Effector memory CD4-positive, alpha-beta T cell (primary cell): ENCODE data around the gene DEK.

Experiments used
- DNase-seq, 3 donors: peaks; one replicate each; pipeline ENCODE4 v3.0.0-alpha.2; 2020
- H3K27ac ChIP-seq: 2 replicates; pipeline ENCODE4 v1.7.0; 2013; ENCODE audit warnings: mild to moderate bottlenecking, low read length, moderate library complexity; ENCODE audit not compliant: insufficient read depth, poor library complexity, severe bottlenecking
- H3K27me3 ChIP-seq: replicated peaks from 2 replicates; pipeline ENCODE4 v1.7.0; 2013; ENCODE audit warnings: mild to moderate bottlenecking, low read length; ENCODE audit not compliant: insufficient read depth, control insufficient read depth, poor library complexity, severe bottlenecking
- H3K36me3 ChIP-seq: 2 replicates; pipeline ENCODE4 v1.7.0; 2013; ENCODE audit warnings: mild to moderate bottlenecking, low read length, moderate library complexity; ENCODE audit not compliant: control insufficient read depth, insufficient read depth
- H3K4me1 ChIP-seq: 2 replicates; pipeline ENCODE4 v1.7.0; 2013; ENCODE audit warnings: low read length, mild to moderate bottlenecking; ENCODE audit not compliant: control insufficient read depth, insufficient read depth, poor library complexity, severe bottlenecking
- H3K4me3 ChIP-seq: 2 replicates; pipeline ENCODE4 v1.7.0; 2013; ENCODE audit warnings: low read length, low read depth, mild to moderate bottlenecking; ENCODE audit not compliant: insufficient read depth, poor library complexity, severe bottlenecking
- H3K9me3 ChIP-seq: 2 replicates; pipeline ENCODE4 v1.7.0; 2013; ENCODE audit warnings: mild to moderate bottlenecking, low read length, moderate library complexity; ENCODE audit not compliant: control insufficient read depth

Gene DEK

DNA sequence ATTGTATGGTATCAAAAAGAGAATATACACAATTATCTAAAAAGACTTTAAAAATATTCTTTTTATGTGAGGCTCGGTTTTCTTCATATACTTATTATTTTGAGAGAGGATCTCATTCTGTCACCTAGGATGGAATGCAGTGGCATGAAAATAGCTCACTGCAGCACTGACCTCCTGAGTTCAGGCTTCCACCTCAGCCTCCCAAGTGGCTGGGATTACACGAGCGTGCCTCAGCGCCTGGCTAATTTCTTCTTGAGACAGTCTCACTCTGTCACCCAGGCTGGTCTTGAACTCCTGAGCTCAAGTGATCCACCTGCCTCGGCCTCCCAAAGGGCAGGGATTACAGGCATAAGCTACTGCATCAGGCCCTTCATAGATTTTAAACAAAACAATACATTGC, 10.7 kb downstream of the DEK start:
- peaks cover 58% of the 10 kb centered on the region for H3K36me3 ChIP-seq
- no peak for DNase-seq
- H3K4me3 ChIP-seq = no peak overlapping the region

DNA sequence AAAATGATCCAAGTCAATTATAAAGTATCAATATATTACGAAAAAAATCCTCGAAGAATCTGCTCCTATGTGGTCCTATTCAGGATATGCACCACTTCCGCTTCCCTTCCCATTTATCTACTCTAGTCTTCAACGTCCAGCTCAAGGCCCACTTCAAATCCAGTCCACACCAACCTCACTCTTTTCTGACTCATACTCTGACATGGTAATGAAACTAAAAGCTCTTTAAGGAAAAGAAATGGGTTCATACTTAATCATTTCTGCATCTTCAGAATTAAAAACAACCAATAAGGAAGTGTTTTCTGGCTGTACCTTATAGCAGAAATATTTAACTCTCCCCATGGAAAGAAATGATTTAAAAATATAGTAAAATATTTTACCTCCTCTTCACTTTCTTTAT, 15.1 kb downstream of the DEK start:
- H3K27ac ChIP-seq = no peak overlapping the region
- H3K36me3 ChIP-seq = peaks cover 52% of the 10 kb centered on the region
- H3K27me3 ChIP-seq = no peaks in the 10 kb centered on the region
- no peaks in the 10 kb centered on the region for H3K4me1 ChIP-seq
- H3K4me3 ChIP-seq = no peak overlapping the region
- H3K9me3 ChIP-seq = no peaks in the 10 kb centered on the region
- DNase-seq = no peak

More for the DNA sequence above, 10.7 kb downstream of the DEK start:
- Histone ChIP-seq H3K4me1 (no peaks in the 10 kb centered on the region), H3K27me3 (no peaks in the 10 kb centered on the region), H3K9me3 (no peaks in the 10 kb centered on the region), H3K27ac (no peak overlapping the region)

DNA sequence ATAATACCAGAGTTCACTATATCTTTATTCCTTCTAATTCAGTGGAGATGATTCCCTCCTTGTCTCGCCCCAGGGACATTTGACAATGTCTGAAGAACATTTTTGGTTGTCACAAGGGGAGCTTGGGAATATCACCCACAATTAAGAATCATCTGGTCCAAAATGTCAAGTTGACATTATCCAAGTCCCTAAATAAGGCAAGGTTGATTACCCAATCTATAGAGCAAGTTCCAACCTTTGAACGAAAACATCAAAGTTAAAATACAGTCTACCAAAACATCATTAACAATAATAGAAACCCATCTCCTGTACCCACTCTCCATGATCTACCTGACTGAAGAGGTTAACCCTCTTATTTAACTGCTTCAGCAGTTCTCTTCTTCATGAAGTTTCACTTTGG, 15.6 kb downstream of the DEK start:
- DNase-seq = no peak
- H3K27me3 ChIP-seq = no peaks in the 10 kb centered on the region
- H3K4me1 ChIP-seq = no peaks in the 10 kb centered on the region
- peaks cover 51% of the 10 kb centered on the region for H3K36me3 ChIP-seq
- no peaks in the 10 kb centered on the region for H3K9me3 ChIP-seq
- H3K27ac ChIP-seq = no peak overlapping the region
- no peak overlapping the region for H3K4me3 ChIP-seq

DNA sequence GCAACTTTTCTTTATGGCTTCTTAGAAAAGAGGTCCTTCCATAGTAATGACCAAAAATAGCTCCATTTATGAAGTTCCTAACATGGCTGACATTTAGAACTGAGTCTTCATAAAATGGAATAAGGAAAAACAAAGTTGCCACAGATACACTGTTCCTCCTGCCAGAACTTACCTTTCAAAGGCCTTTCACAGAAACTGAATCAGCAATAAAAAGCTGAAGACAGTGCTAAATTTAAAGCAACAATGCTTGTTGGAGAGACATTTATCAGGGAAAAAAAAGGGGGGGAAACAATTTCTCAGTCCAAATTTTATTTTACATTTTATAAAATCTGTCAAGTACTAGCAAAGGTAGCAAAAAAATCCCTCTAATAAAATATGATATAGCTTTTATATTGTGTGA, 17.3 kb downstream of the DEK start:
- Histone ChIP-seq H3K36me3 (peaks cover 39% of the 10 kb centered on the region), H3K27me3 (no peaks in the 10 kb centered on the region), H3K4me3 (no peak overlapping the region), H3K27ac (no peak overlapping the region), H3K4me1 (peaks cover 3% of the 10 kb centered on the region), H3K9me3 (no peaks in the 10 kb centered on the region)
- DNase-seq = no peak

DNA sequence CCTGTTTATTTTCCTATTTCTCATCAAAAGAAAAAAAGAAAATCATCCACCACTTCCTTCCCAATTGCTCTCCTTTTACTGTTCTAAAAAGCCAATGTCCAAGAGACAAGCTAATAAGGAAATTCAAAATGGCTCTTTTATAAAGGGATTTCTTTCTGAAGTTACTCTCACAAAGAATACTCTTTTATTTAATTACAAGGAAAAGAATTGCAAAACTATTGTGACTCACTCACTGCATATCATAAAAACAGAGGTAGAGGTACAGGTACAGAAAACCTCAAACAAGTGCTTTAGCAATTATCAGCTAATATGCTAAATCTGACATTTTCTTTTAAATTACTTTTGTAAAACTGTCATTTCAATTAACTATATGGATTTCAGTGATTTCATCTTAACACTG, 18.1 kb downstream of the DEK start:
- Histone ChIP-seq H3K27ac (no peak overlapping the region), H3K27me3 (no peaks in the 10 kb centered on the region), H3K36me3 (peaks cover 35% of the 10 kb centered on the region), H3K4me1 (peaks cover 3% of the 10 kb centered on the region), H3K4me3 (no peak overlapping the region), H3K9me3 (no peaks in the 10 kb centered on the region)
- no peak for DNase-seq

DNA sequence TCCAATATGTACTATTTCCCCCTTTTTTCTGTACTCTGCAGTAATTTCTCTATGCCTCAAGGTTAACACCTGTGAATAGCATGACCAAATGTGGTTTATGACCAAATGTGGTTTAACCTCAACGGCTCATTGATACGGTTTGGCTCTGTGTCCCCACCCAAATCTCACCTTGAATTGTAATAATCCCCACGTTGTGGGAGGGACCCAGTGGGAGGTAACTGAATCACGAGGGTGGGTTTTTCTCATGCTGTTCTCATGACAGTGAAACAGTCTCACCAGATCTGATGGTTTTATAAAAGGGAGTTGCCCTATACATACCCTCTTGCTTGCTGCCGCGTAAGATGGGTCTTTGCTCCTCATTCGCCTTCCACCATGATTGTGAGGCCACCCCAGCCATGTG, 18.7 kb downstream of the DEK start:
- H3K36me3 ChIP-seq = peaks cover 35% of the 10 kb centered on the region
- no peaks in the 10 kb centered on the region for H3K9me3 ChIP-seq
- DNase-seq = no peak

DNA sequence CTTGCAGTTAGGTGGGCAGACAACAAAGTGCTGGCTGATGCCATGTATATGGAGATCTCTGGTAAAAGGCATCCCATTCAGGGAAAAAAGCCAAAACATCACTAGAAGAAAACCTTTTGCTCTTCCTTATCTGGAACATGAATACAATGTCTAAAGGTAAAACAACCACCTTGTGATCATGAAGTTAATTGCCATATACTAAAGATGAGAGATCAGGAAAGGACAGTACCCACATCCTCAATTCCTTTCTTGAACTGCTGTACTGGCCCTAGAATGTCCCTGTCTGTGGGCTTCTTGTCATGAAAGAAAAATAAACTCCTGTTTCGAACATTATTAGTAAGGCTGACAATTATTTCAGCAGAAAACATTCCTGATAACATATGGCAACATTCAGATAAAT, 19.3 kb downstream of the DEK start:
- DNase-seq = no peak
- H3K4me1 ChIP-seq = peaks cover 3% of the 10 kb centered on the region
- H3K4me3 ChIP-seq = no peak overlapping the region
- H3K27ac ChIP-seq = no peak overlapping the region
- peaks cover 35% of the 10 kb centered on the region for H3K36me3 ChIP-seq
- no peaks in the 10 kb centered on the region for H3K27me3 ChIP-seq
- no peaks in the 10 kb centered on the region for H3K9me3 ChIP-seq

More for the DNA sequence above, 18.7 kb downstream of the DEK start:
- H3K27me3 ChIP-seq = no peaks in the 10 kb centered on the region
- H3K4me1 ChIP-seq = peaks cover 3% of the 10 kb centered on the region
- no peak overlapping the region for H3K27ac ChIP-seq
- no peak overlapping the region for H3K4me3 ChIP-seq

DNA sequence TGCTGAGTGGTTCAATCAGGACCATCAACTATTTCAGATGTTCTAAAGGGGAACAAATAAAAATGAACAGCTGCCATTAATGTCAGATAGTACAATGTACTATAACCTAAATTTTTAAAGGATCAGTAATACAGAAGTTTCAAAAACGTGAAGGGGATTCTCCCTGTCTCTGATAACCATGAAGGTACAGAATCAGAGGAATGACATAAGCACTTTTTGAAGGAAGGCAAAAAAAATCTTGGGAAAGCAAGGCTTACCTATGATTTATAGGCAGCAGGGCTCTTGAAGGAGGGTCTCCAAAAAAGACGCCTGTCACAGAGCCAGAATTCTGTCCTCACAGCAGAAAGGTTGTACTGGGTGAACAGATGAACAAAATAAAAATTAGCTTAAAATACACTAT, 20.1 kb downstream of the DEK start:
- H3K36me3 ChIP-seq = peaks cover 33% of the 10 kb centered on the region
- no peaks in the 10 kb centered on the region for H3K9me3 ChIP-seq
- no peak overlapping the region for H3K4me3 ChIP-seq
- DNase-seq = no peak
- no peak overlapping the region for H3K27ac ChIP-seq
- peaks cover 3% of the 10 kb centered on the region for H3K4me1 ChIP-seq
- no peaks in the 10 kb centered on the region for H3K27me3 ChIP-seq

DNA sequence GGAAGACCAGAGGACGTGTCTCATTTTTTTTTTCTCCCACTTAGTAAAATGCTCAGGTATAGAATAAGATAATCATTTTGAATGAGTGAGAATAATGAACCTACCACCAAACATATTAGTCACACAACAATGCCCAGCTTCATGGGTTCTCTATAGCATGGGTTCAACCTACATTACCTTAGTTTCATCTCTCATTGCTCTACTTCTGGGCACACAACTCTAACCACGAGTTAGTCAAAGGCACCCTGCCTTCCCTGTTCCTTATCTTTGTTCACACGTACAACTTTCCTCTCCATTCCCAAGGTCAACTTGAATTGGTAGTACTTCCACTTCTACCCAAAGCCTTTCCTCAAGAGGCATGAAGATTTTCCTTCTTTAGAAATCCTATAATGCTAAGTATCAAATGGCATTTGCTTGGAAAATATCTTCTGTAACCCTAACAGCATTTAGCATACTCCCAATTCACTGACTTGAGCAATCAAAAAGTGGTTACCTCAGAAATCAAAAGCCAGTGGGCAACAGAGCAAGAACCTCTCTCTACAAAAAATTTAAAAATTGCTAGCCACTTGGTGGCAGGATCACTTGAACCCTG, 20.9 kb downstream of the DEK start:
- H3K4me3 ChIP-seq = no peak overlapping the region
- DNase-seq = no peak
- peaks cover 3% of the 10 kb centered on the region for H3K4me1 ChIP-seq
- peaks cover 25% of the 10 kb centered on the region for H3K36me3 ChIP-seq
- no peak overlapping the region for H3K27ac ChIP-seq
- no peaks in the 10 kb centered on the region for H3K27me3 ChIP-seq
- no peaks in the 10 kb centered on the region for H3K9me3 ChIP-seq

DNA sequence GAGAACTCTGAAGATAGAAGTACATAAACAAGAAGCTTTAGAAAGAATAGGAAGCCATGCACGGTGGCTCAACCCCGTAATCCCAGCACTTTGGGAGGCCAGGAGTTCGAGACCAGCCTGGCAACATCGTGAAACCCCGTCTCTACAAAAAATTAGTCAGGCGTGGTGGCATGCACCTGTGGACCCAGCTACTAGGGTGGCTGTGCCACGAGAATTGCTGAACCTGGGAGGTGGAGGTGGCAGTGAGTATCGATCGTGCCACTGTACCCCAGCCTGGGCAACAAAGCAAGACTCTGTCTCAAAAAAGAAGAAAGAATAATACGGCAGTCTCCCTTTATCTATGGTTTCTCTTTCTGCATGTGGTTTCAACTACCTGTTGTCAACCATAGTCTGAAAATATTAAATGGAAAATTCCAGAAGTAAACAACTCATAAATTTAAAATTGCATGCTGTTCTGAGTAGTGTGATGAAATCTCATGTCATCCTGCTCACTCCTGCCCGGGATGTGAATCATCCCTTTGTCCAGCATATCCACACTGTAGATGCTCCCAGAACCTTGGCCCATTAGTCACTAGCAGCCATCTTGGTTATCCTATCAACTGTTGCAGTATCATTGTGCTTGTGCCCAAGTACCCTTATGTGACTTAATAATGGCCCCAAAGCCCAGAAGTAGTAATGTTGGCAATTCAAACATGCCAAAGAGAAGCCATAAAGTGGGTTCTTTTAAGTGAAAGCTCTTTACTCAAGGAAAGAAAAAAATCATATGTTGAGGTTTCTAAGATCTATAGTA, 22.1 kb downstream of the DEK start:
- Histone ChIP-seq H3K27ac (no peak overlapping the region), H3K4me3 (no peak overlapping the region), H3K4me1 (peaks cover 3% of the 10 kb centered on the region), H3K9me3 (no peaks in the 10 kb centered on the region), H3K27me3 (no peaks in the 10 kb centered on the region), H3K36me3 (peaks cover 20% of the 10 kb centered on the region)
- no peak for DNase-seq
